Mucosa of stomach (tissue), 1 donor: Measurements from ENCODE around the gene ANKMY1.
"Not testable (repeated sequence)": the region's sequence is repeated elsewhere in the genome, so short reads cannot be mapped to it uniquely, and the experiment has no call there.

Source experiments
- H3K27me3 ChIP-seq: one replicate; pipeline ENCODE4 v1.7.0; 2013; ENCODE audit warnings: mild to moderate bottlenecking, low read length; ENCODE audit not compliant: control insufficient read depth, insufficient read depth
- H3K36me3 ChIP-seq: one replicate; pipeline ENCODE4 v1.7.0; 2013; ENCODE audit warnings: low read length; ENCODE audit not compliant: control insufficient read depth, insufficient read depth
- H3K4me1 ChIP-seq: one replicate; pipeline ENCODE4 v1.7.0; 2013; ENCODE audit warnings: mild to moderate bottlenecking, low read length; ENCODE audit not compliant: control insufficient read depth, insufficient read depth
- H3K4me3 ChIP-seq: one replicate; pipeline ENCODE4 v1.7.0; 2013; ENCODE audit warnings: low read length
- H3K9ac ChIP-seq: one replicate; pipeline ENCODE4 v1.7.0; 2013; ENCODE audit warnings: mild to moderate bottlenecking, low read length, moderate library complexity
- H3K9me3 ChIP-seq: one replicate; pipeline ENCODE4 v1.7.0; 2013; ENCODE audit warnings: mild to moderate bottlenecking, low read length, moderate library complexity; ENCODE audit not compliant: control insufficient read depth
- donor health status: Pancreatic carcinoma.

Gene ANKMY1

GRCh38 chr2:240539101-240539500 is 18.7 kb downstream of the ANKMY1 start:
- not testable (repeated sequence) for H3K9me3 ChIP-seq, H3K9ac ChIP-seq, H3K27me3 ChIP-seq, H3K36me3 ChIP-seq, H3K4me1 ChIP-seq, H3K4me3 ChIP-seq

DNA sequence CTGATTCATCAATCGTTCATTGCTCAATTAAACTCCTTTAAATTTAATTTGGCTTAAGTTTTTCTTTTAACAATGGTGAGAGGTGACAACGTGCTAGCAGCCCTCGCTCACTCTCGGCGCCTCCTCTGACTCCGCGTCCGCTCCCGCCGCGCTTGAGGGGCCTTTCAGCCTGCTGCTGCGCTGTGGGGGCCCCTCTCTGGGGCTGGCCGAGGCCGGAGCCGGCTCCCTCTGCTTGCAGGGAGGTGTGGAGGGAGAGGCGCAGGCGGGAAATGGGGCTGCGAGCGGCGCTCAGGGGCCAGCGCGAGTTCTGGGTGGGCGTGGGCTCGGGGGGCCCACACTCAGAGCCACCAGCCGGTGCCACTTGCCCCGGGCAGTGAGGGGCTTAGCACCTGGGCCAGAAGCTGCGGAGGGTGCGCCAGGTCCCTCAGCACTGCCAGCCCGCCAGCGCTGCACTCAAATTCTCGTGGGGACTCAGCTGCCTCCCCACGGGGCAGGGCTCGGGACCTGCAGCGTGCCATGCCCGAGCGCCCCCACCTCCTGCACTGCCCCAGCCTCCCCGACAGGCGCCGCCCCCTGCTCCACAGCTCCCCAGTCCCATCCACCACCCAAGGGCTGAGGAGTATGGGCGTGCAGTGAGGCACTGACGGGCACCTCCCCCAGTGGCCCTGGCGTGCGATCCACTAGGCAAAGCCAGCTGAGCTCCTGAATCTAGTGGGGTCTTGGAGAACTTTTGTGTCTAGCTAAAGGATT is 19.6 kb downstream of the ANKMY1 start:
- Histone ChIP-seq H3K27me3 (no peaks in the 10 kb centered on the region), H3K9ac (no peak overlapping the region), H3K4me1 (no peaks in the 10 kb centered on the region), H3K9me3 (no peaks in the 10 kb centered on the region), H3K36me3 (peaks cover 9% of the 10 kb centered on the region), H3K4me3 (no peak overlapping the region)

- Histone ChIP-seq H3K9ac (no peak overlapping the region), H3K36me3 (no peaks in the 10 kb centered on the region), H3K4me1 (no peaks in the 10 kb centered on the region), H3K27me3 (no peaks in the 10 kb centered on the region), H3K4me3 (no peak overlapping the region), H3K9me3 (no peaks in the 10 kb centered on the region)
Measured at GRCh38 chr2:240532031-240532775, 25.6 kb downstream of the ANKMY1 start.

GRCh38 chr2:240531038-240531437 is 26.8 kb downstream of the ANKMY1 start:
- Histone ChIP-seq H3K36me3 (peaks cover 4% of the 10 kb centered on the region), H3K27me3 (no peaks in the 10 kb centered on the region), H3K4me3 (no peak overlapping the region), H3K9ac (no peak overlapping the region), H3K9me3 (no peaks in the 10 kb centered on the region), H3K4me1 (no peaks in the 10 kb centered on the region)

DNA sequence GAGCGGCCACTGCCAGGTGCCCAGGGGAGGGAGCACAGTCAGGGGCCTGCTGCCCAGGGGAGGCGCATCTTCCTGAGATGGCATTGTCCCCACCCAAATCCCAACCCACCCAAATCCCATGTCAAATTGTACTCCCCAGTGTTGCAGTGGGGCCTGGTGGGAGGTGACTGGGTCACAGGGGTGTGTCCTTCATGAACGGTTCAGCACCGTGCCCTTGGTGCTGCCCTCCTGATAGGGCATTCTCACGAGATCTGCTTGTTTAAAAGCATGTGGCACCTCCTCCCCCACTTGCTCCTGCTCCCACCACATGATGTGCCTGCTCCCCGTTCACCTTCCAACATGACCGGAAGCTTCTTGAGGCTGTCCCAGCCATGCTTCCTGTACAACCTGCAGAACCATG is 27.6 kb downstream of the ANKMY1 start:
- no peak overlapping the region for H3K9ac ChIP-seq
- no peak overlapping the region for H3K4me3 ChIP-seq
- H3K36me3 ChIP-seq = peaks cover 12% of the 10 kb centered on the region
- H3K4me1 ChIP-seq = no peaks in the 10 kb centered on the region
- H3K27me3 ChIP-seq = no peaks in the 10 kb centered on the region
- H3K9me3 ChIP-seq = peaks cover 4% of the 10 kb centered on the region

GRCh38 chr2:240529344-240529999 is 28.3 kb downstream of the ANKMY1 start:
- no peak overlapping the region for H3K4me3 ChIP-seq
- no peaks in the 10 kb centered on the region for H3K4me1 ChIP-seq
- H3K36me3 ChIP-seq = peaks cover 13% of the 10 kb centered on the region
- H3K9me3 ChIP-seq = peaks cover 7% of the 10 kb centered on the region
- H3K27me3 ChIP-seq = no peaks in the 10 kb centered on the region
- no peak overlapping the region for H3K9ac ChIP-seq

- no peak overlapping the region for H3K9ac ChIP-seq
- H3K4me1 ChIP-seq = no peaks in the 10 kb centered on the region
- H3K27me3 ChIP-seq = no peaks in the 10 kb centered on the region
- peaks cover 13% of the 10 kb centered on the region for H3K36me3 ChIP-seq
- no peak overlapping the region for H3K4me3 ChIP-seq
- H3K9me3 ChIP-seq = peaks cover 7% of the 10 kb centered on the region
Measured at GRCh38 chr2:240528406-240529040, 29.3 kb downstream of the ANKMY1 start.

DNA sequence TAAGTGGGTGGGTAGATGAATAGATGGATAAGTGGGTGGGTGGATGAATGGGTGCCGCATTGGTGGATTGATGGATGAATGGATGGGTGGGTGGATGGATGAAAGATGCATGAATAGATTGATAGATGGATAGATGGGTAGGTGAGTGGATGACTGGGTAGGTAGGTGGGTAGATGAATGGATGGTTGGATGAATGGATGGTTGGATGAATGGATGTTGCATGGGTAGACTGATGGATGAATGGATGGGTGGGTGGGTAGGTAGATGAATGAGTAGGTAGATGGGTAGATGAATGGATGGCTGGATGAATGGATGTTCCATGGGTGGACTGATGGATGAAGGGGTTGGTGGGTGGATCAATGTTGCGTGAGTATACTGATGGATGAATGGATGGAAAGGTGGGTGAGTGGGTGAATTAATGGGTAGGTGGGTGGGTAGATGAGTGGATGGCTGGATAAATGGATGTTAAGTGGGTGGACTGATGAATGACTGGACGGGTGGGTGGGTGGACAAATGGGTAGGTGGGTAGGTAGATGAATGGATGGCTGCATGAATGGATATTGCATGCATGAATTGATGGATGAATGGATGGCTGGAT is 30.5 kb downstream of the ANKMY1 start:
- Histone ChIP-seq H3K9me3 (peaks cover 7% of the 10 kb centered on the region), H3K36me3 (peaks cover 13% of the 10 kb centered on the region), H3K4me3 (no peak overlapping the region), H3K4me1 (no peaks in the 10 kb centered on the region), H3K9ac (no peak overlapping the region), H3K27me3 (no peaks in the 10 kb centered on the region)

DNA sequence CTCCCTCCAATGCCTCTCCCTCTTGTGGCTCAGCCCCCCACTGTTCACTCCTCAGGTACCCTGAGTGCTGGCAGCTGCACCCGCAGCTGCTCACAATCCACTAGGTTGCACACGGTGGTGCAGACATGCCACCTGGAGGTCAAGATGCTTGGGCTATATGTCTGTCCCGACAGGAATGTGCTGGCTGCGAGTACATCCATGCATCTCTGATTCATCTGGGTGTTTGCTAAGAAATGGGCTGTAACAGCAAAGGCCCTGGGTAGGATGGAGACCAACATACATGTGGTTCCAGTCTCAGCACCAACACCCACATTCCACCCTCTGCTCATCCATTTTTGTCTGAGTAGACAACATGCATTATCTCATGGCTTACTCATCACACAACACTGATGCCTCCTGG is 31.3 kb downstream of the ANKMY1 start:
- Histone ChIP-seq H3K4me3 (no peak overlapping the region), H3K4me1 (no peaks in the 10 kb centered on the region), H3K27me3 (no peaks in the 10 kb centered on the region), H3K9ac (no peak overlapping the region), H3K9me3 (peaks cover 7% of the 10 kb centered on the region), H3K36me3 (peaks cover 13% of the 10 kb centered on the region)

DNA sequence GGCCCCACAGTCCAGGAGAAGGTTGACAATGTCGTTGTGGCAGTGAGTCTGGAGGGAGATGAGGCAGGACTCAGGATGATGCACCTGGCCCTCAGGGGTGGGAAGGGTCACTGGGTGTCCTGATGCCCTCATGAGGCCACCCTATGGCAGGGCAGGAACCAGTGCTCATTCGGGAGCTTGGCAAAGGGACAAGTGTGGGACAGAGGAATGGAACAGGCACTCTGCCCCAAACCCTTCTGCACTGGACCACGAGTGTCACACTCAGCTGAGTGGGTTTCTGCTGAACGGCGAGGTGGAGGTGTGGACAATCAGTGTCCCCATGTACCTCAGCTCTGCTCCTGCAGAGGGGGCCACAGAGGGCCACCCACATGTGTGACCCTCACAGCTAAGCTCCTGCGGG is 32.0 kb downstream of the ANKMY1 start:
- H3K9me3 ChIP-seq = peaks cover 7% of the 10 kb centered on the region
- no peak overlapping the region for H3K4me3 ChIP-seq
- no peaks in the 10 kb centered on the region for H3K27me3 ChIP-seq
- H3K9ac ChIP-seq = no peak overlapping the region
- H3K36me3 ChIP-seq = peaks cover 13% of the 10 kb centered on the region
- no peaks in the 10 kb centered on the region for H3K4me1 ChIP-seq

- no peaks in the 10 kb centered on the region for H3K27me3 ChIP-seq
- H3K9me3 ChIP-seq = peaks cover 7% of the 10 kb centered on the region
- no peak overlapping the region for H3K9ac ChIP-seq
- peaks cover 13% of the 10 kb centered on the region for H3K36me3 ChIP-seq
- no peak overlapping the region for H3K4me3 ChIP-seq
- no peaks in the 10 kb centered on the region for H3K4me1 ChIP-seq
Measured at GRCh38 chr2:240524963-240525718, 32.6 kb downstream of the ANKMY1 start.
